Stimulated activated CD4-positive, alpha-beta T cell treated with anti-CD3 and anti-CD28 coated beads, Interleukin-15, amount 100 ng/mL, for 1 hour (primary cell): Measurements from ENCODE around the gene NCLN.
"Not testable (repeated sequence)": the region's sequence is repeated elsewhere in the genome, so short reads cannot be mapped to it uniquely, and the experiment has no call there.

Experiments used
- DNase-seq, 2 donors: peaks; one replicate each; pipeline ENCODE4 v3.0.0-alpha.2; 2020; ENCODE audit warnings: low read depth in 1 of 2, low spot score in 1 of 2

Gene NCLN

GRCh38 chr19:3196933-3197205 lies 11.1 kb downstream of the NCLN start:
- no peak for DNase-seq

GRCh38 chr19:3198901-3199700 lies 13.4 kb downstream of the NCLN start:
- DNase-seq = no peak

GRCh38 chr19:3201072-3201700 lies 15.5 kb downstream of the NCLN start:
- no peak for DNase-seq

GRCh38 chr19:3201911-3202310 lies 16.2 kb downstream of the NCLN start:
- DNase-seq = no peak

- DNase-seq = no peak
These were observed 16.6 kb downstream of the NCLN start for GRCh38 chr19:3202346-3202745.

- not testable (repeated sequence) for DNase-seq
These were observed 17.2 kb downstream of the NCLN start for GRCh38 chr19:3202895-3203294.

GRCh38 chr19:3203805-3204645 lies 18.3 kb downstream of the NCLN start:
- DNase-seq = no peak

- DNase-seq = no peak
These were observed 19.0 kb downstream of the NCLN start for GRCh38 chr19:3204646-3205275.

- DNase-seq = no peak
These were observed 20.7 kb downstream of the NCLN start for GRCh38 chr19:3206216-3206953.

GRCh38 chr19:3207461-3208242 lies 21.9 kb downstream of the NCLN start:
- no peak for DNase-seq

- DNase-seq = no peak
These were observed 22.8 kb downstream of the NCLN start for GRCh38 chr19:3208317-3209207.

GRCh38 chr19:3210347-3211017 lies 24.8 kb downstream of the NCLN start:
- peak; percentile 52 to 67 for DNase-seq

- no peak for DNase-seq
These were observed 25.5 kb downstream of the NCLN start for GRCh38 chr19:3211191-3211590.

- DNase-seq = no peak
These were observed 27.4 kb downstream of the NCLN start for GRCh38 chr19:3213159-3213558.

- DNase-seq = no peak
These were observed 31.1 kb downstream of the NCLN start for GRCh38 chr19:3216874-3217273.

GRCh38 chr19:3220576-3220975 lies 34.8 kb downstream of the NCLN start:
- no peak for DNase-seq

GRCh38 chr19:3221576-3221975 lies 35.8 kb downstream of the NCLN start:
- not testable (repeated sequence) for DNase-seq

- no peak for DNase-seq
These were observed 37.0 kb downstream of the NCLN start for GRCh38 chr19:3222709-3223108.
